HL-60 (cell line): ENCODE measurements around the gene NFIA.

Source experiments
- DNase-seq, 2 experiments: peaks; one replicate each; pipeline ENCODE4 v3.0.0-alpha.2; 2010 to 2020; ENCODE audit warnings: low read depth in 1 of 2, low spot score in 1 of 2
- H3K27ac ChIP-seq: fragments of 250-450 bp; sonication (Bioruptor Pico); replicated peaks from 2 replicates; pipeline ENCODE4 v1.5.1; 2020; ENCODE audit warnings: mild to moderate bottlenecking, moderate library complexity
- H3K27me3 ChIP-seq: fragments of 250-450 bp; sonication (Bioruptor Pico); 2 replicates; pipeline ENCODE4 v1.5.1; 2021; ENCODE audit warnings: mild to moderate bottlenecking, moderate library complexity; ENCODE audit not compliant: insufficient read depth, poor library complexity, severe bottlenecking
- H3K4me3 ChIP-seq: replicated peaks from 2 replicates; pipeline ENCODE4 v1.5.1; 2011; ENCODE audit warnings: mild to moderate bottlenecking, control low read depth, low read length; ENCODE audit not compliant: insufficient read depth
- GABPA ChIP-seq: IDR thresholded peaks from 2 replicates; pipeline ENCODE4 v1.6.1; 2012; ENCODE audit warnings: low read depth
- POLR2AphosphoS5 ChIP-seq: IDR thresholded peaks from 2 replicates; pipeline ENCODE4 v1.6.1; 2012; ENCODE audit warnings: low read depth
- SPI1 ChIP-seq: IDR thresholded peaks from 2 replicates; pipeline ENCODE4 v1.6.1; 2012; ENCODE audit warnings: low read depth, mild to moderate bottlenecking, borderline replicate concordance
- TF ChIP-seq, protein P1 (sequence below): IDR thresholded peaks from one replicate; pipeline ENCODE4 v1.5.1; 2011; ENCODE audit warnings: low read length, control low read depth, inconsistent platforms; ENCODE audit not compliant: insufficient read depth
- TF ChIP-seq, protein P2 (sequence below): IDR thresholded peaks from 2 replicates; pipeline ENCODE4 v1.6.1; 2012; ENCODE audit warnings: low read depth; ENCODE audit not compliant: insufficient replicate concordance

NFIA gene

DNA sequence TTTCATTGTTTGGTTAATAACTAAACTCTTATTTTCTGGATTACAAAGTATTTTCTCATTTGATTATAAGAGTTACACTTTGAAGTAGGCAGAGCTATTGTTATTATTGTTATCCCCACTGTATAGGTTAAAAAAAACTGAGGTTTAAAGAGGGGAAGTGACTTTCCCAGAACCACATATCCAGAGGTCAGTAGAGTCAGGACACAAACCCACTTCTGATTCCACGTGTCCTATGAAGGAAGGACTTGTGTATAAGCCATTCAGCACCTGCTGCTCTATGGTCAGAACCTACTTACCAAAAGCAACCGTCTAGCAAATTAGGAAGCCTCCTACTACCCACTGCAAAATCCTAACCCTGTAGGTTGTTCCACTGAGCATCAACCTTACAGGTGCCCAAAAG, 351.3 kb downstream of the NFIA start:
- no peak for DNase-seq
- Histone ChIP-seq H3K27ac (no peak overlapping the region), H3K4me3 (no peak overlapping the region), H3K27me3 (no peaks in the 10 kb centered on the region)
- TF ChIP-seq, protein P1, sequence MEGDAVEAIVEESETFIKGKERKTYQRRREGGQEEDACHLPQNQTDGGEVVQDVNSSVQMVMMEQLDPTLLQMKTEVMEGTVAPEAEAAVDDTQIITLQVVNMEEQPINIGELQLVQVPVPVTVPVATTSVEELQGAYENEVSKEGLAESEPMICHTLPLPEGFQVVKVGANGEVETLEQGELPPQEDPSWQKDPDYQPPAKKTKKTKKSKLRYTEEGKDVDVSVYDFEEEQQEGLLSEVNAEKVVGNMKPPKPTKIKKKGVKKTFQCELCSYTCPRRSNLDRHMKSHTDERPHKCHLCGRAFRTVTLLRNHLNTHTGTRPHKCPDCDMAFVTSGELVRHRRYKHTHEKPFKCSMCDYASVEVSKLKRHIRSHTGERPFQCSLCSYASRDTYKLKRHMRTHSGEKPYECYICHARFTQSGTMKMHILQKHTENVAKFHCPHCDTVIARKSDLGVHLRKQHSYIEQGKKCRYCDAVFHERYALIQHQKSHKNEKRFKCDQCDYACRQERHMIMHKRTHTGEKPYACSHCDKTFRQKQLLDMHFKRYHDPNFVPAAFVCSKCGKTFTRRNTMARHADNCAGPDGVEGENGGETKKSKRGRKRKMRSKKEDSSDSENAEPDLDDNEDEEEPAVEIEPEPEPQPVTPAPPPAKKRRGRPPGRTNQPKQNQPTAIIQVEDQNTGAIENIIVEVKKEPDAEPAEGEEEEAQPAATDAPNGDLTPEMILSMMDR = no peak
- TF ChIP-seq, protein P2, sequence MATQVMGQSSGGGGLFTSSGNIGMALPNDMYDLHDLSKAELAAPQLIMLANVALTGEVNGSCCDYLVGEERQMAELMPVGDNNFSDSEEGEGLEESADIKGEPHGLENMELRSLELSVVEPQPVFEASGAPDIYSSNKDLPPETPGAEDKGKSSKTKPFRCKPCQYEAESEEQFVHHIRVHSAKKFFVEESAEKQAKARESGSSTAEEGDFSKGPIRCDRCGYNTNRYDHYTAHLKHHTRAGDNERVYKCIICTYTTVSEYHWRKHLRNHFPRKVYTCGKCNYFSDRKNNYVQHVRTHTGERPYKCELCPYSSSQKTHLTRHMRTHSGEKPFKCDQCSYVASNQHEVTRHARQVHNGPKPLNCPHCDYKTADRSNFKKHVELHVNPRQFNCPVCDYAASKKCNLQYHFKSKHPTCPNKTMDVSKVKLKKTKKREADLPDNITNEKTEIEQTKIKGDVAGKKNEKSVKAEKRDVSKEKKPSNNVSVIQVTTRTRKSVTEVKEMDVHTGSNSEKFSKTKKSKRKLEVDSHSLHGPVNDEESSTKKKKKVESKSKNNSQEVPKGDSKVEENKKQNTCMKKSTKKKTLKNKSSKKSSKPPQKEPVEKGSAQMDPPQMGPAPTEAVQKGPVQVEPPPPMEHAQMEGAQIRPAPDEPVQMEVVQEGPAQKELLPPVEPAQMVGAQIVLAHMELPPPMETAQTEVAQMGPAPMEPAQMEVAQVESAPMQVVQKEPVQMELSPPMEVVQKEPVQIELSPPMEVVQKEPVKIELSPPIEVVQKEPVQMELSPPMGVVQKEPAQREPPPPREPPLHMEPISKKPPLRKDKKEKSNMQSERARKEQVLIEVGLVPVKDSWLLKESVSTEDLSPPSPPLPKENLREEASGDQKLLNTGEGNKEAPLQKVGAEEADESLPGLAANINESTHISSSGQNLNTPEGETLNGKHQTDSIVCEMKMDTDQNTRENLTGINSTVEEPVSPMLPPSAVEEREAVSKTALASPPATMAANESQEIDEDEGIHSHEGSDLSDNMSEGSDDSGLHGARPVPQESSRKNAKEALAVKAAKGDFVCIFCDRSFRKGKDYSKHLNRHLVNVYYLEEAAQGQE = no peak
- TF ChIP-seq SPI1 (no peak), GABPA (no peak), POLR2AphosphoS5 (no peak)

DNA sequence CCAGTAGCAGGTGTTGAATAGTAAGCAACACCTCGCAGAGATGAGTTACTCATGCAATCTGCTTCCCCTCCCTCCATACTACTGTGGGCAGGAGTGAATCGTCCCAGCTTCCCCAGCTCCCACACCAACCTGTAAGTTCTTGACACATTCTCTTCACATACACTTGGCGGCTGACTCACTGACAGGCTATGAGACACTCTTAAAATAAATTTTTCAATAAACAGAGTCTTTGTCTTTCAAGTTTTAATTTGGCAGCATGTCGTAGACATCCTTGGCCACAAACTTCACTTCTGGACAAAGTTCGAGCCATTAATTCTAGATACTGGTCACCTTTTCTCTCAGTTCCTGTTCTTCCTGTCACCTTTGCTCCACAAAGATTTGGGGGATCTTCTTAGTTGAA, 351.9 kb downstream of the NFIA start:
- no peak for DNase-seq
- TF ChIP-seq, protein P2 = no peak

DNA sequence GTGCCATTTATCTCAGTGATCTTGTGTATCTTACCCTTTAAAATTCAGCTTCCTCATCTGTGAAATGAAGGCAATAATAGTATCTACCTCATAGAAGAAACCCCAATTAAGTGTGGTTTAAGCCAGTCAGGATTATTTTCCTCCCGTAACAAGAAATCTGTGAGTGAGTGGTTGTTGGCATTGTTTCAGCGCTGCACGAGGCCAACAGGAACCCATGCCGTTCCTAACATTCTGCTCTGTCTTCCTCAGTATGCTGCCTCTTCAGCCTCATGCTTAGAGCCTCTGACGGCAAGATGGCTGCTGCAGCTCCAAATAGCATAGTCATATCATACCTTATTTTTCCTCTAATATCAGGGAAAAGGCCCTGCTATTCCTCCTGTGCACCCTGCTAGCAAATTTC, 352.9 kb downstream of the NFIA start:
- no peak for TF ChIP-seq SPI1
- TF ChIP-seq GABPA = no peak
- no peak for TF ChIP-seq POLR2AphosphoS5
- TF ChIP-seq, protein P1 = no peak
- TF ChIP-seq, protein P2 = no peak
- H3K27me3 ChIP-seq = no peaks in the 10 kb centered on the region
- H3K4me3 ChIP-seq = no peak overlapping the region
- H3K27ac ChIP-seq = no peak overlapping the region
- no peak for DNase-seq

More for the DNA sequence above, 351.9 kb downstream of the NFIA start:
- Histone ChIP-seq H3K4me3 (no peak overlapping the region), H3K27me3 (no peaks in the 10 kb centered on the region), H3K27ac (no peak overlapping the region)

DNA sequence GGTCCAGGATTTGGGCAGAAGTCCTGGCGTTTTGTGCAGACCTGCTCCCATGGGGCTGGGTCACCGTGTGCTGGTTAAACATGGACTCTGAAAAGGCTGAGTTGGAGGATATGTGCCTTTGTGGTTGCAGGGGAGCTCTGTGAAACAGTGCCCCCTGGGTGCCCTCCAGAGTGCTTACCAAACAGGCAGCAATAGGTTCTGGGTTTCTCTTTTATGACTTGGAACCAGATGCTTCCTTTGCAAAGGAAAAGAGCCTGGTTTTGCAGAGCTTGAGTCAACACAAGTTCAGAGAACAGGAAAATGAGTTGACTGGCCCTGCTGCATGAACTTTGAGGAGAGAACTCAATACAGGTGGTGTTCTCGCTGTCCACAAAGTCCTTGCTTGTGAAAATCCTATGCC, 353.7 kb downstream of the NFIA start:
- Histone ChIP-seq H3K4me3 (no peak overlapping the region), H3K27me3 (no peaks in the 10 kb centered on the region), H3K27ac (no peak overlapping the region)
- TF ChIP-seq POLR2AphosphoS5 (no peak), GABPA (no peak), SPI1 (no peak)
- TF ChIP-seq, protein P1 = no peak
- TF ChIP-seq, protein P2 = no peak
- DNase-seq = no peak
